Gastroesophageal sphincter (tissue), 3 donors: ENCODE results near the gene GATA1.

Experiments
- CTCF ChIP-seq, 4 experiments: fragments of 200-600 bp in 2 of 4; fragments of 450-650 bp in 2 of 4; sonication (generic) in 1 of 4; IDR thresholded peaks; one replicate each; pipeline ENCODE4 v1.5.1; 2017 to 2019; ENCODE audit warnings: antibody characterized with exemption in 4 of 4, mild to moderate bottlenecking in 2 of 4, moderate library complexity in 2 of 4
- EP300 ChIP-seq: sonication (generic); formaldehyde crosslinking; IDR thresholded peaks from one replicate; pipeline ENCODE4 v1.6.1; 2017; ENCODE audit warnings: antibody characterized with exemption, mild to moderate bottlenecking
- POLR2A ChIP-seq, 2 donors: fragments of 450-650 bp; IDR thresholded peaks; one replicate each; pipeline ENCODE4 v1.6.1; 2017; ENCODE audit warnings: antibody characterized with exemption in 2 of 2, mild to moderate bottlenecking in 2 of 2, moderate library complexity in 1 of 2

- TF ChIP-seq CTCF (IDR thresholded peaks at IDR 0.05) (no peak), EP300 (no peak), POLR2A (IDR thresholded peaks at IDR 0.05) (no peak)
Measured at GRCh38 chrX:48770296-48770695, 16.1 kb upstream of the GATA1 start.
